OCI-LY3 (cell line): Measurements from ENCODE around the gene ATP2B1.
A peak's percentile ranks its signal among the peaks of the same experiment; 100 is the strongest.
"Not testable (repeated sequence)": the region's sequence is repeated elsewhere in the genome, so short reads cannot be mapped to it uniquely, and the experiment has no call there.

Experiments
- H2AFZ ChIP-seq: fragments of 200-600, 300-600 bp; shearing (Covaris generic); 2 replicates; pipeline ENCODE4 v1.6.0; 2014; ENCODE audit warnings: antibody characterized with exemption, low read depth, low read length
- H3K27ac ChIP-seq: fragments of 200-600, 300-600 bp; sonication (generic); 2 replicates; pipeline ENCODE4 v1.5.1; 2014; ENCODE audit warnings: mild to moderate bottlenecking, low read length, moderate library complexity, mixed read lengths
- H3K27me3 ChIP-seq: fragments of 200-600, 300-600 bp; sonication (generic); 2 replicates; pipeline ENCODE4 v1.6.1; 2014; ENCODE audit warnings: low read depth, low read length, mixed read lengths
- H3K36me3 ChIP-seq: fragments of 200-600, 300-600 bp; sonication (generic); replicated peaks from 2 replicates; pipeline ENCODE3; 2014; ENCODE audit warnings: low read depth, low read length, mixed read lengths
- H3K4me1 ChIP-seq: fragments of 300-600, 200-600 bp; sonication (generic); 2 replicates; pipeline ENCODE4 v1.6.1; 2014; ENCODE audit warnings: low read length, mixed read lengths
- H3K4me2 ChIP-seq: fragments of 200-600, 300-600 bp; sonication (generic); 2 replicates; pipeline ENCODE4 v1.6.1; 2014; ENCODE audit warnings: low read length, mixed read lengths
- H3K4me3 ChIP-seq: fragments of 300-600, 200-600 bp; sonication (generic); 2 replicates; pipeline ENCODE4 v1.5.1; 2014; ENCODE audit warnings: antibody characterized with exemption, mild to moderate bottlenecking, low read length, moderate library complexity
- H3K79me2 ChIP-seq: fragments of 300-600, 200-600 bp; shearing (Covaris generic); 2 replicates; pipeline ENCODE4 v1.6.1; 2014; ENCODE audit warnings: mild to moderate bottlenecking, low read length, mixed read lengths
- H3K9ac ChIP-seq: fragments of 300-600, 200-600 bp; shearing (Covaris generic); 2 replicates; pipeline ENCODE4 v1.6.0; 2014; ENCODE audit warnings: mild to moderate bottlenecking, low read length, moderate library complexity
- H3K9me3 ChIP-seq: fragments of 200-600, 300-600 bp; shearing (Covaris generic); 2 replicates; pipeline ENCODE4 v1.6.1; 2014; ENCODE audit warnings: low read length, mixed read lengths; ENCODE audit not compliant: insufficient read depth
- H4K20me1 ChIP-seq: fragments of 200-600, 300-600 bp; sonication (generic); 2 replicates; pipeline ENCODE4 v1.6.1; 2016; ENCODE audit warnings: low read length, mixed read lengths; ENCODE audit not compliant: insufficient read depth
- EZH2phosphoT487 ChIP-seq: fragments of 200-600 bp; shearing (Covaris generic); IDR thresholded peaks from 2 replicates; pipeline ENCODE4 v1.6.1; 2018; ENCODE audit warnings: antibody characterized with exemption, mixed run types, low read depth
- TF ChIP-seq, protein P1 (sequence below): fragments of 200-600, 300-600 bp; sonication (generic); IDR thresholded peaks from 2 replicates; pipeline ENCODE4 v1.5.1; 2014; ENCODE audit warnings: antibody characterized with exemption, low read length, low read depth

Gene ATP2B1

DNA sequence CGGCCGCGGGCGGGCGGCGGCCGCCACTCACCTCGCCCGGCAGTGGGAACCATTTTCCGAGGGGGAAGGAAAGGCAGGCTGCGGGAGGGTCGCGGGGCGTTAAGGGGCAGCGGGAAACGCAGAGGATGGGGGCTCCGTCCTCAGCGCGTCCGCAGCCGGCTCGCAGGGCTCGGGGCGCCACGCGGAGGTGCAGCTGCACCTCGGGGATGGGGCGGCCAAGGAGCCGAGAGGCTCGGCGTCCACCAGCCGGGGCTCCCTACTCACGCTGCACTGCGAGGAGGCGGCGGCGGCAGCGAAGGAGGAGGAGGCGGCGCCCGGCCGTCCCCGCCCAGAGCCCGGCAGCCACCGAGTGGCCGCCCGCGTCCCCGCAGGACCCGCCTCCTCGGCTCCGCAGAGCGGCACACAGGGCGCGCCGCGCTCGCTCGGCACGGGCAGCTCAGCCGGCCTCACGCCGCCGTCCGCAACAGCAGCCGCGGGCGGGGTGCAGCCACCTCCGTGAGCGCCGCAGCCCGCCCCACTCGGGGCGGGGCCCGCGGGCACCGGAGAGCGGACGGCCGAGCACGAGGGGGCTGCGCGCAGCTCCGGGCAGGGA, at the start of gene ATP2B1:
TSS of gene ATP2B1 (minus strand) at position 274 of the 592 bp plus-strand sequence. CDS start 52,952 bp downstream, outside the sequence.
- Histone ChIP-seq H3K36me3 (no peaks in the 10 kb centered on the region), H3K9me3 (no peaks in the 10 kb centered on the region), H3K9ac (peak within 1 kb of the TSS; percentile 94), H3K79me2 (peaks cover 49% of the 10 kb centered on the region), H4K20me1 (peaks cover 33% of the 10 kb centered on the region), H3K4me3 (peak within 1 kb of the TSS; percentile 96), H3K27ac (peak within 1 kb of the TSS; percentile 91), H3K27me3 (0 out of 2 replicates have a peak, but pooled peaks cover 6% of the 10 kb centered on the region), H3K4me1 (peaks cover 27% of the 10 kb centered on the region), H2AFZ (peak within 1 kb of the TSS; percentile 55; the same call in 1 of the 2 replicates), H3K4me2 (peak within 1 kb of the TSS; percentile 84)
- no peak for TF ChIP-seq EZH2phosphoT487
- TF ChIP-seq, protein P1, sequence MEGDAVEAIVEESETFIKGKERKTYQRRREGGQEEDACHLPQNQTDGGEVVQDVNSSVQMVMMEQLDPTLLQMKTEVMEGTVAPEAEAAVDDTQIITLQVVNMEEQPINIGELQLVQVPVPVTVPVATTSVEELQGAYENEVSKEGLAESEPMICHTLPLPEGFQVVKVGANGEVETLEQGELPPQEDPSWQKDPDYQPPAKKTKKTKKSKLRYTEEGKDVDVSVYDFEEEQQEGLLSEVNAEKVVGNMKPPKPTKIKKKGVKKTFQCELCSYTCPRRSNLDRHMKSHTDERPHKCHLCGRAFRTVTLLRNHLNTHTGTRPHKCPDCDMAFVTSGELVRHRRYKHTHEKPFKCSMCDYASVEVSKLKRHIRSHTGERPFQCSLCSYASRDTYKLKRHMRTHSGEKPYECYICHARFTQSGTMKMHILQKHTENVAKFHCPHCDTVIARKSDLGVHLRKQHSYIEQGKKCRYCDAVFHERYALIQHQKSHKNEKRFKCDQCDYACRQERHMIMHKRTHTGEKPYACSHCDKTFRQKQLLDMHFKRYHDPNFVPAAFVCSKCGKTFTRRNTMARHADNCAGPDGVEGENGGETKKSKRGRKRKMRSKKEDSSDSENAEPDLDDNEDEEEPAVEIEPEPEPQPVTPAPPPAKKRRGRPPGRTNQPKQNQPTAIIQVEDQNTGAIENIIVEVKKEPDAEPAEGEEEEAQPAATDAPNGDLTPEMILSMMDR, result peak; percentile 20

DNA sequence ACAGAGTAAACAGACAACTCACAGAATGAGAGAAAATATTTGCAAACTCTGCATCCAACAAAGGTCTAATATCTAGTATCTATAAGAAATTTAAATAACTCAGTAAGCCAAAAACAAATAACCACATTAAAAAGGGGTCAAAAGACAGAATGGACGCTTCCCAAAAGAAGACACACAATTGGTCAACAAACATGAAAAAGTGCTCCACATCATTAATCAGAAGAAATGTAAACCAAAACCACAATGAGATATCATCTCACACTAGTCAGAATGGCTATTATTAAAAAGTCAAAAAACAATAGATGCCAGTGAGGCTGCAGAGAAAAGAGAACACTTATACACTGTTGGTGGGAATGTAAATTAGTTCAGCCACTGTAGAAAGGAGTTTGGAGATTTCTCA, 49.3 kb upstream of the ATP2B1 start:
- H3K9ac ChIP-seq, H3K4me2 ChIP-seq, H2AFZ ChIP-seq, H3K36me3 ChIP-seq, H3K27ac ChIP-seq, H3K4me3 ChIP-seq, H3K9me3 ChIP-seq, H3K27me3 ChIP-seq, H3K79me2 ChIP-seq, H4K20me1 ChIP-seq: not testable (repeated sequence)
- H3K4me1 ChIP-seq, result peaks cover 57% of the 10 kb centered on the region

DNA sequence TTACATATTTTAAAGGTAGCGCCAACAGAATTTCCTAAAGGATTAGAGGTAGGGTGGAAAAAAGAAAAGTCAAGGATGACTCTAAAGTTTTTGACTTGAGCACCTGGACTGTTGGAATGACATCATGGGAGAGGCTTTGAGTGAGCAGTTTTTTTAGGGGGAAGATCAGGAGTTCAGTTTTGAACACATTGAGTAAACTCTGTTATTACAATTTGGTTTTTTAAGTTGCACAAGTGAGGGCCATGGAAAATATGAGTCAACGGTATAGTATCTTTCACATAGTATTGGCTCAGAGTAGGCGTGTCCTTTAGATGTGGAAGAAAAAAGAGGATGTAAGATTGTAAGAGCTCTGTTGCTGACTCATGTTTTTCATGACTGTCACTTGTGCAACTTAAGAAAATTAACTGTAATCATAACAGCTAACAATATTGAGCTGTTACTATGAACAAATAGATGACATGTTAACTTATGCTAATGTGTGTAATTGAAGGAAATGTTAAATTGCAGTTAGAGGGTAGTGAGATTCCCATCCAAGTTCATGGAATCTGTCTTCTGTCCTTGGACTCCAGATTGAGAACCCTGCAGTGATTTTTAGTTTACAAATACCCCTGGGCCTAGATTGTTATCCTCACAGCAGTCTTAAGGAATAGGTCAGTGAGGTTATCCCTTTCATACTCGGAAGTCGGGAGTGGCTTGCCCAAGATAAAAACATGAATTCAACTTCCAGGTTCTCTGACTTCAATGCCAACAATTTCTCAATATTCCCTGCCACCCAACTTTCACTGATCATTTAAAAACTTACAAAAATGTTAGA, 48.2 kb upstream of the ATP2B1 start:
- no peaks in the 10 kb centered on the region for H3K79me2 ChIP-seq
- peak overlapping the region; percentile 86 for H2AFZ ChIP-seq
- peak overlapping the region; percentile 49 for H3K9ac ChIP-seq
- peak overlapping the region; percentile 94 for H3K27ac ChIP-seq
- H4K20me1 ChIP-seq, result no peaks in the 10 kb centered on the region
- H3K4me3 ChIP-seq, result peak overlapping the region; percentile 48
- peak overlapping the region; percentile 63 for H3K4me2 ChIP-seq
- peaks cover 53% of the 10 kb centered on the region for H3K4me1 ChIP-seq
- TF ChIP-seq EZH2phosphoT487, result no peak
- TF ChIP-seq, protein P1, result no peak
- H3K27me3 ChIP-seq, result no peaks in the 10 kb centered on the region
- peaks cover 6% of the 10 kb centered on the region for H3K36me3 ChIP-seq
- H3K9me3 ChIP-seq, result no peaks in the 10 kb centered on the region

- Histone ChIP-seq H3K9me3 (no peaks in the 10 kb centered on the region), H3K4me1 (peaks cover 53% of the 10 kb centered on the region), H3K27ac (peak overlapping the region; percentile 94), H3K79me2 (no peaks in the 10 kb centered on the region), H3K27me3 (no peaks in the 10 kb centered on the region), H2AFZ (peak overlapping the region; percentile 86), H3K4me2 (peak overlapping the region; percentile 58), H3K36me3 (peaks cover 6% of the 10 kb centered on the region), H3K9ac (peak overlapping the region; percentile 43), H3K4me3 (peak overlapping the region; percentile 48), H4K20me1 (no peaks in the 10 kb centered on the region)
- no peak for TF ChIP-seq EZH2phosphoT487
Measured at GRCh38 chr12:89756194-89756584, 47.6 kb upstream of the ATP2B1 start.

DNA sequence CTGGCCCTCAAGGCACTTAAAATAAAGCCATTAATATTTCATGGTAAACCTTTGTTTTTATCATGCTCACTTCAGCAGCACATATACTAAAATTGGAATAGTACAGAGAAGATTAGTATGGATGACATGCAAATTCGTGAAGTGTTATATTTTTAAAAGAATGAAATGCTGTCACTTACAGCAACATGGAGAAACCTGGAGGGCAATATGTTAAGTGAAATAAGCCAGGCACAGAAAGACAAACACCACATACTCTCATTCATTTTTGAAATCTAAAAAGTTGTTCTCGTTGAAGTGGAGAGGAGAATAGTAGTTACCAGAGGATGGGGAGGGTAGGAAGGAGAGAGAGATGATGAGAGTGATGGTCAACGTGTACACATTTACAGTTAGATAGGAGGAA, 45.4 kb upstream of the ATP2B1 start:
- Histone ChIP-seq H3K9me3 (no peaks in the 10 kb centered on the region), H2AFZ (no peak overlapping the region), H3K4me3 (no peak overlapping the region), H3K9ac (no peak overlapping the region), H3K27me3 (no peaks in the 10 kb centered on the region), H3K79me2 (no peaks in the 10 kb centered on the region), H3K4me2 (no peak overlapping the region), H3K4me1 (peaks cover 40% of the 10 kb centered on the region), H3K27ac (no peak overlapping the region), H3K36me3 (peaks cover 3% of the 10 kb centered on the region), H4K20me1 (no peaks in the 10 kb centered on the region)
- no peak for TF ChIP-seq EZH2phosphoT487
- TF ChIP-seq, protein P1, result no peak
